ENCODE data around the gene AP3B1.

AP3B1 gene

GRCh38 chr5:78294248-78295034 is at the start of gene AP3B1:
TSS of gene AP3B1 (minus strand) at chr5:78294698. CDS start at chr5:78294579, 119 bp downstream.
- Mint-ChIP-seq H3K4me3 (peak within 1 kb of the TSS; percentile 99), H3K27ac (peak within 1 kb of the TSS; percentile 99)

DNA sequence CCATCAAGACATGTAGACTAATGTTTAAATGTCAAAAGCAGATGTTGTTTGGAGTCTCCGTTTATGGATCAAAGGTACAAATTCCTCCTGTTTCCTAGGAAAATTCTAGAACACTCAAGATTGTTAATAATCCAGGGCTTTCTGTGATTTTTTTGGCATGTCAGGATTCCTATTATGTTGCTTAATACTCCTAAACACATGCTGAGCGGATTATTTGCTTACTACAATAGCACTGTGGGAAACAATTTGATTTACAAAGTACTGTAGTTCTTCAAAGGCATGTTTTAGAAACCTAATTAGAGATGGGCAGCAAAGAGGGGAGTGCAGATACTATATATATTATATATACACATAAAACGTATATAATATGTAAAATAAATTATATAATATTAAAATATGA is 46.9 kb upstream of the AP3B1 start:
- Mint-ChIP-seq H3K4me1 (no peaks in the 10 kb centered on the region), H3K9me3 (peaks cover 12% of the 10 kb centered on the region), H3K4me3 (no peak overlapping the region), H3K36me3 (peaks cover 13% of the 10 kb centered on the region), H3K27me3 (peaks cover 7% of the 10 kb centered on the region), H3K27ac (no peak overlapping the region)
- ATAC-seq, result no peak

More at GRCh38 chr5:78294248-78295034, at the start of gene AP3B1:
- H3K4me1 Mint-ChIP-seq, result peaks cover 41% of the 10 kb centered on the region
- ATAC-seq, result peak; percentile 95
- no peaks in the 10 kb centered on the region for H3K27me3 Mint-ChIP-seq
- H3K36me3 Mint-ChIP-seq, result no peaks in the 10 kb centered on the region
- H3K9me3 Mint-ChIP-seq, result no peaks in the 10 kb centered on the region

GRCh38 chr5:78339617-78340436 is 45.3 kb upstream of the AP3B1 start:
- H3K9me3 Mint-ChIP-seq, result peaks cover 12% of the 10 kb centered on the region
- H3K4me1 Mint-ChIP-seq, result no peaks in the 10 kb centered on the region
- H3K36me3 Mint-ChIP-seq, result peaks cover 13% of the 10 kb centered on the region
- ATAC-seq, result no peak
- no peak overlapping the region for H3K4me3 Mint-ChIP-seq
- no peak overlapping the region for H3K27ac Mint-ChIP-seq
- H3K27me3 Mint-ChIP-seq, result peaks cover 9% of the 10 kb centered on the region

- H3K9me3 Mint-ChIP-seq, result peaks cover 12% of the 10 kb centered on the region
- H3K27ac Mint-ChIP-seq, result no peak overlapping the region
Observed at GRCh38 chr5:78336698-78337097, 42.2 kb upstream of the AP3B1 start.

GRCh38 chr5:78335976-78336375 is 41.5 kb upstream of the AP3B1 start:
- H3K9me3 Mint-ChIP-seq, result peaks cover 12% of the 10 kb centered on the region
- H3K27ac Mint-ChIP-seq, result no peak overlapping the region
- H3K27me3 Mint-ChIP-seq, result peaks cover 9% of the 10 kb centered on the region
- H3K4me1 Mint-ChIP-seq, result no peaks in the 10 kb centered on the region
- H3K36me3 Mint-ChIP-seq, result peaks cover 13% of the 10 kb centered on the region
- ATAC-seq, result no peak
- H3K4me3 Mint-ChIP-seq, result no peak overlapping the region

More at GRCh38 chr5:78336698-78337097, 42.2 kb upstream of the AP3B1 start:
- H3K27me3 Mint-ChIP-seq, result peaks cover 9% of the 10 kb centered on the region
- no peaks in the 10 kb centered on the region for H3K4me1 Mint-ChIP-seq
- no peak for ATAC-seq
- H3K36me3 Mint-ChIP-seq, result peaks cover 13% of the 10 kb centered on the region
- H3K4me3 Mint-ChIP-seq, result no peak overlapping the region

GRCh38 chr5:78334811-78335210 is 40.3 kb upstream of the AP3B1 start:
- H3K9me3 Mint-ChIP-seq, result peaks cover 12% of the 10 kb centered on the region
- H3K27me3 Mint-ChIP-seq, result peaks cover 9% of the 10 kb centered on the region
- ATAC-seq, result no peak

DNA sequence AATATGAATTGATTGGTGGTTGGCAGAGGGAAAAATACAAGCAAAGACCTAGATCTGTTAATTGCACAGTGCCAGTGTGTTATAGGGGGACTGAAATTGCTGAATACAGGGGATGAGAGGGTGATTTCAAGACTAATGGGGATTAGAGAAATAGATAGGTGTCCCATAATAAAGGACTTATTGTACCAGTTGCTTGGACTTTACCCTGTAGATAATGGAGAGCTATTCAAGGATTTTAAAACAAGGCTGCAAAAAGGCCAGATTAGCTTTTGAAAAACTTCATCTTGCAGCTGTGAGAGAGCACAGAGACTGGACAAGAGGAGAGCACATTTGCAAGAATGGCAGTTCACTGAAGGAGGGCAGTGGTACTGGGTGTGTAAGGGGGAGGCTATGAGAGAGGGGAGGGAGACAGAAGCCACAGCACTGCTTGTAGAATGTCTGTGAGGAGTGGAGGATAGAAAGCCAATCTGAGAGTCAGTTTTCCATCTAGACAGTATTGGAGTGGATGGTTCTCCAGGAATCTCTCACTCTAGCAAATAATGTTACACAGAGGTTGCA is 37.1 kb upstream of the AP3B1 start:
- peaks cover 1% of the 10 kb centered on the region for H3K9me3 Mint-ChIP-seq
- H3K4me1 Mint-ChIP-seq, result no peaks in the 10 kb centered on the region
- peaks cover 4% of the 10 kb centered on the region for H3K27me3 Mint-ChIP-seq
- no peak overlapping the region for H3K27ac Mint-ChIP-seq
- no peak for ATAC-seq
- no peak overlapping the region for H3K4me3 Mint-ChIP-seq
- peaks cover 2% of the 10 kb centered on the region for H3K36me3 Mint-ChIP-seq

More at GRCh38 chr5:78334811-78335210, 40.3 kb upstream of the AP3B1 start:
- H3K4me1 Mint-ChIP-seq, result no peaks in the 10 kb centered on the region
- peaks cover 13% of the 10 kb centered on the region for H3K36me3 Mint-ChIP-seq
- no peak overlapping the region for H3K27ac Mint-ChIP-seq
- no peak overlapping the region for H3K4me3 Mint-ChIP-seq

DNA sequence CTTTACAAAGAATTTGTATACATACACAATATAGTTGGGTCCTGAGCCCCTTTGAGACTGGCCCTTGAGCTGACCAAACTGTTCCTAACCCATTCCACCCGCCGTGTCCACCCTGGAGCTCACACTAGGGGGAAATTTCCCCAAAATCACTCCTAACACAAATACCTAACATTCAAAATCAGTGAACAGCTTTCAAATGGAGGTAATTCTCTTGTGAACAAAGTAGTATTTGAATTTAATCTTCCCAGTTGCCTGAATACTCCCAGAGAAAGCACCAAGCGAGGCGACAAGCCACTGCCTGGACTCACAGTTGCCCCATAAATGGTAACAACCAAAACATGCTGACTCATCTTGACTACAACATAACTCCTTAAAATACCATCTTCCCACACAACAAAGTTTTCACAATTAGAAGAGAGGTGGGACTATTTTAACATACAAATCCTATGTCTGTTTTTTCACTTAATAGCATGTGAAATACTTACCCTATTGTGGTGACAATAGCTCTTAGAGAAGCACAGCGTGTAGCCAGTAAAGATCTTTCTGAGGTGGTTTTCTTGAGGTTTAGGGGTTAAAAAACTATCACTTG is 34.2 kb upstream of the AP3B1 start:
- no peaks in the 10 kb centered on the region for H3K36me3 Mint-ChIP-seq
- H3K4me1 Mint-ChIP-seq, result no peaks in the 10 kb centered on the region
- no peak for ATAC-seq
- no peaks in the 10 kb centered on the region for H3K9me3 Mint-ChIP-seq
- no peak overlapping the region for H3K27ac Mint-ChIP-seq
- no peak overlapping the region for H3K4me3 Mint-ChIP-seq
- H3K27me3 Mint-ChIP-seq, result no peaks in the 10 kb centered on the region

DNA sequence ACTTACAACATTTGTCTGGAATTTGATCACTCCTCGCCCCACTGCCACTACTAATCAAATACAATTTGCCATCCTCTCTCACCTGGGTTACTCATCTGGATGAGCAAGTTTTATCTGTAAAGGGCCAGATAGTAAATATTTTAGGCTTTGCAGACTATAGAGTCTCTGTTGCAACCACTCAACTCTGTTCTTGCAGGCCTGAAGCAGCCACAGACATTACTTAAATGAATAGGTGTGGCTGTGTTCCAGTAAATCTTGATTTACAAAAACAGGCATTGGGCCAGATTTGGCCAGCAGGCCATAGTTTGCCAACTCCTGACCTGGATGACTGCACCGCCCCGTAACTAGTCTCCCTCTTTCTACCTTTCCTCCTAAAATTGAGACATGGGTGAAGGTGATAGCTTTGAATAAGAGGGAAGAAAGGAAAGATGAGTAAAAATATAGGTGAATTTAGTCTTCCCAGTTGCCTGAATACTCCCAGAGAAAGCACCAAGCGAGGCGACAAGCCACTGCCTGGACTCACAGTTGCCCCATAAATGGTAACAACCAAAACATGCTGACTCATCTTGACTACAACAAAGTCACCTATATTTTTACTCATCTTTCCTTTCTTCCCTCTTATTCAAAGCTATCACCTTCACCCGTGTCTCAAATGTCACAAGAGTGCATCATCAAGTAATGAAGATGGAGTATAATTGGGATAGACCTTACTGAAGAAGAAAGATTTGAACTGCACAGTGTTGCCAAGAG is 33.4 kb upstream of the AP3B1 start:
- Mint-ChIP-seq H3K36me3 (no peaks in the 10 kb centered on the region), H3K27ac (no peak overlapping the region), H3K4me3 (no peak overlapping the region), H3K4me1 (no peaks in the 10 kb centered on the region), H3K27me3 (no peaks in the 10 kb centered on the region), H3K9me3 (no peaks in the 10 kb centered on the region)
- no peak for ATAC-seq

GRCh38 chr5:78326930-78327329 is 32.4 kb upstream of the AP3B1 start:
- Mint-ChIP-seq H3K36me3 (no peaks in the 10 kb centered on the region), H3K27ac (no peak overlapping the region), H3K27me3 (no peaks in the 10 kb centered on the region), H3K4me3 (no peak overlapping the region), H3K4me1 (no peaks in the 10 kb centered on the region), H3K9me3 (no peaks in the 10 kb centered on the region)
- ATAC-seq, result no peak

DNA sequence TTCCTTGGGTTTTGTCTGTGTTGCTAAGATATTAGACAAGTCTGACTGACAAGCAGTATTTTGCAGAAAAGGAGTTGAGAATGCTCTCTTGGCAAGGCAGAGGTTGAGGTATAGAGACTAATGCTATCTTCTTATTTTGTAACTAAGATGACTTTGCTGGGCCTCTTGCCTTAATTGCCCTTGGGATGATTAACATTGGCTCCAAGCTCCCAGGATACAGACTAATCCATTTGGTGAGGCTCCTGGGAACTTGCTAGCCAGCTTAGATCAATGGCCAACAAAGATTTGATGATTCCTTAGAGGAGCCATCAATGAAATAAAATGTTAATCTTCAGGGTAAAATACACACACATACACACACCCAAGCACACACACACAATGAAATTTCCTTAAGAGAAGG is 28.7 kb upstream of the AP3B1 start:
- Mint-ChIP-seq H3K4me1 (no peaks in the 10 kb centered on the region), H3K4me3 (no peak overlapping the region), H3K9me3 (no peaks in the 10 kb centered on the region), H3K27ac (no peak overlapping the region), H3K36me3 (no peaks in the 10 kb centered on the region), H3K27me3 (no peaks in the 10 kb centered on the region)
- ATAC-seq, result no peak

- Mint-ChIP-seq H3K27ac (no peak overlapping the region), H3K9me3 (no peaks in the 10 kb centered on the region), H3K4me1 (peaks cover 6% of the 10 kb centered on the region), H3K36me3 (no peaks in the 10 kb centered on the region), H3K27me3 (no peaks in the 10 kb centered on the region), H3K4me3 (no peak overlapping the region)
- ATAC-seq, result no peak
Observed at GRCh38 chr5:78320401-78320800, 25.9 kb upstream of the AP3B1 start.

- Mint-ChIP-seq H3K9me3 (no peaks in the 10 kb centered on the region), H3K4me3 (no peak overlapping the region), H3K36me3 (no peaks in the 10 kb centered on the region), H3K27me3 (peaks cover 5% of the 10 kb centered on the region), H3K4me1 (peaks cover 6% of the 10 kb centered on the region), H3K27ac (no peak overlapping the region)
- ATAC-seq, result no peak
Observed at GRCh38 chr5:78318337-78318736, 23.8 kb upstream of the AP3B1 start.

- ATAC-seq, result no peak
- Mint-ChIP-seq H3K4me1 (peaks cover 6% of the 10 kb centered on the region), H3K4me3 (no peak overlapping the region)
Observed at GRCh38 chr5:78317515-78317914, 23.0 kb upstream of the AP3B1 start.

More at GRCh38 chr5:78317515-78317914, 23.0 kb upstream of the AP3B1 start:
- Mint-ChIP-seq H3K27me3 (peaks cover 5% of the 10 kb centered on the region), H3K36me3 (no peaks in the 10 kb centered on the region), H3K27ac (no peak overlapping the region), H3K9me3 (no peaks in the 10 kb centered on the region)

Measured in stimulated activated memory B cell treated with anti-CD40 and anti-IgM and Interleukin-4, amounts not matched to agents 10 μg/mL and 1 μg/mL and 100 μg/mL, for 72 hours (primary cell).